Smooth muscle cell of the brain vasculature (primary cell): Measurements from ENCODE around the gene USB1.

Source experiments
- DNase-seq: peaks from one replicate; pipeline ENCODE4 v3.0.0-alpha.2; 2012; ENCODE audit warnings: low read depth, low spot score

USB1 gene

DNA sequence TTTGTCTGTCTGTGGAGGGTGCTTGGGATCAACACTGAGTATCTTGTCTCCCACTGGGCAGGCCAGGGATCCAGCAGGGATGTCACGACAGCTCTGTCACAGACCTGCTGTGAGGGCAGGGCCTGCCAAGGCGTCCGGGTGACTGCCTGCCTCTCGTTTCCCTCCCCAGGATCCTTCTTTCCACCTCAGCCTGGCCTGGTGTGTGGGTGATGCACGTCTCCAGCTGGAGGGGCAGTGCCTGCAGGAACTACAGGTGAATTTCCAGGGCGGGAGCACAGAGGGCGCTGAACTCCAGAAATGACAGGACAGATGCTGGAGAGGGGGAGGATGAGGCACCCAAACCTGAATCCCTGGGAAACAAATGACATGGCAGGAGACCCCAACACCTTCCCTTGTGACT is 17.6 kb downstream of the USB1 start:
- DNase-seq: no peak

DNA sequence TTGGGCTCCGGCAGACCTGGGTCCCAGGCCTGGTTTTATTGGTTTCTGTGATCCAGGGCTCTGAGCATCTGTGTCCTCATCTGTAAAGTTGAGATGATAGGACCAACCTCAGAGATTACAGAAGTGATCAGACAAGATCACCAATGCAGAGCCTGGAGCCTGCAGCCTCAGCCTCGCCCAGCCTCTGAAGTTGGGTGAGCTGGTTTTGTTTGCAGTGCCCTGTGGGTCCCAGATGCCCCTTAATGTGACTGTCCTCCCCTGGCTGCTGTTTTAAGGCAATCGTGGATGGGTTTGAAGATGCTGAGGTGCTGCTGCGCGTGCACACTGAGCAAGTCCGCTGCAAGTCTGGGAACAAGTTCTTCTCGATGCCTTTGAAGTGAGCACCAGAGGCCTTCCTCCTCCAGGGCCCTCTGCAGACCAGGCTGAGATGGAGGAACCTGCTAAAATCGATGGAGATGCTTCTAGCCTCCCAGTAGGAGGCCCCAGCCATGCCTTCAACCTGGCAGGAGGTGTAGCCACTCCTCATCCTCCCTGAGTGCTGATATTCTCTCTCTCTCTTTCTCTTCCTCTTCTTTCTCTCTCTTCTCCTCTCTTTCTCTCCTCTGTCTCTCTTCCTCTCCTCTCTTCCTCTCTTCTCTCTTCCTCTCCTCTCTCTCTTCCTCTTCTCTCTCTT is 18.8 kb downstream of the USB1 start:
- no peak for DNase-seq

DNA sequence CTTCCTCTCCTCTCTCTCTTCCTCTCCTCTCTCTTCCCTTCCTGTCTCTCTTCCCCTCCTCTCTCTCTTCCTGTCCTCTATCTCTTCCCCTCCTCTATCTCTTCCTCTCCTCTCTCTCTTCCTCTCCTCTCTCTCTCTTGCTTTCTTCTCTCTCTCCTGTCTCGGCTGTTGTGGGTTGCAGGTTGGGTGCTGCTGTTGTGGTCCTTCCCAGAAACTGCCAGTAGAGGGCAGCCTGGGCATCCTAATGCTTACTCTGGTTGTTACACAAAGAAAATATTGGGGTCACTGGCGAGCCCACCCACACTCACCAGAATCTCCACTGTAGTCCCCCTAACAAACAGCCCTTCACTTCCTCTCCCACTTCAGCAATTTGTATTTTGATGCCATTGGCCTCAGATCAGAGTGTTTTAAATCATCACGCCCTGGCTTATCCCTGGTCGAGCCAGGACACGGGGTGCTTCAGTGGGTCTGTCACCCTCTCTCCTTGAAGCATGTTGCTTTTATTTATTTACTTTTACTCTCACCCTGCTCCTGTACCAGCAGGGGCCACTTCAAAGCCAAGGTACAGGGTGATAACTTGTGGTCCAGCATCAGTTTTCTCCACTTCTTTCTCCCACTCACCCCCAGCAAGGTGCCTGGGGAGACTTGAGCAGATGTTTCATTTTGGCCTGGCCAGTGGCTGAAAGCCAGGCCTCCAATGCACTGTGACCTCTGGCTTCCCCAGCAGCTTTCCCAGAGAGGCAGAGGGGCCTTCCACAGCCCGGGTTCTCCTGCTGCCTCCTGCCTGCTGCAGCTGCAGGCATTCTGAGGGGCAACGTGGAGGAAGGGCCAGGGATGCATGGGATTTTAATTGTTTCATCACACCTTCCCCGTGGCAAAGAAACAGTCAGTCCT is 19.7 kb downstream of the USB1 start:
- DNase-seq: peak; percentile 43

DNA sequence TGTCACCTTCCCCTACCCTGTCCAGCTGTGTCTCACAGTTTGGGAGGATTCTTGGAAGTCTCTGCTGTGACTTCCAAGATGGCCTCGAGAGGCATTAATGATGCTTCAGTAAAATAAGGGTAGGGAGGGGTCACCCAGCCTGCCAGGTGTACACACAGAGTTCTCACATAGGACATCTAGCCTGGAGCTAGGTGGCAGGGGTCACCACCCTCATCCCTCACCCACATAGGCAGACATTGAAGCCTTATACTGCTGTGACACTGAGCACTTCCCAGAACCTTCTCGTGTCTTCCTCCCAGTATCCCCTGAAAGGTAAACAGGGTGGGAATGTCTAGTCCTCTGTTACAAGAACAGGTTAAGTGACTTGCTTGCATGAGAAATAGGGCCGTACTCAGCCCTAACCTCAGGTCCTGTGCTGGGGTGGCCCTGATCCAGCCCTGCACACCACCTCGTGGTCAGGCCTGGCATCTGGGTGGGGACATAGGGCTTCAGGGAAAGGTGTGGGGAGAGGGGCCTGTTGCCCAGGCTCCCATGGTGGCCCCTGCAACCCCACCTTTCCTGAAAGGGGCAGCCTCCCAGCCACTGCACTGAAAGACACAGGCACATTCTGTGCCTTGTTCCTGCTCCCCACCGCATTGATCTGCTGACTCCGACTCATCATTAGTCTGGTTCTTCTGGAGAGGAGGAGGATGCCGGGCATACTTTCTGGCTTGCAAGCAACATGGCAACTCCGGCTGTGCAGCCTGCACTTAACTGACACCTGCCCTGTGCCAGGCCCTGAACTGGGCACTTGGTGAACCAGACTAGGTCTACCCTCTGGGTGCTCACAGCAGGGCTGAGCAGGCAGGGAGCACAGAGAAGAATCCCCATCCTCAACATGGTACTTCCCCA is 20.7 kb downstream of the USB1 start:
- no peak for DNase-seq

- peak; percentile 45 for DNase-seq
These were observed 21.6 kb downstream of the USB1 start for GRCh38 chr16:58022601-58023371.

DNA sequence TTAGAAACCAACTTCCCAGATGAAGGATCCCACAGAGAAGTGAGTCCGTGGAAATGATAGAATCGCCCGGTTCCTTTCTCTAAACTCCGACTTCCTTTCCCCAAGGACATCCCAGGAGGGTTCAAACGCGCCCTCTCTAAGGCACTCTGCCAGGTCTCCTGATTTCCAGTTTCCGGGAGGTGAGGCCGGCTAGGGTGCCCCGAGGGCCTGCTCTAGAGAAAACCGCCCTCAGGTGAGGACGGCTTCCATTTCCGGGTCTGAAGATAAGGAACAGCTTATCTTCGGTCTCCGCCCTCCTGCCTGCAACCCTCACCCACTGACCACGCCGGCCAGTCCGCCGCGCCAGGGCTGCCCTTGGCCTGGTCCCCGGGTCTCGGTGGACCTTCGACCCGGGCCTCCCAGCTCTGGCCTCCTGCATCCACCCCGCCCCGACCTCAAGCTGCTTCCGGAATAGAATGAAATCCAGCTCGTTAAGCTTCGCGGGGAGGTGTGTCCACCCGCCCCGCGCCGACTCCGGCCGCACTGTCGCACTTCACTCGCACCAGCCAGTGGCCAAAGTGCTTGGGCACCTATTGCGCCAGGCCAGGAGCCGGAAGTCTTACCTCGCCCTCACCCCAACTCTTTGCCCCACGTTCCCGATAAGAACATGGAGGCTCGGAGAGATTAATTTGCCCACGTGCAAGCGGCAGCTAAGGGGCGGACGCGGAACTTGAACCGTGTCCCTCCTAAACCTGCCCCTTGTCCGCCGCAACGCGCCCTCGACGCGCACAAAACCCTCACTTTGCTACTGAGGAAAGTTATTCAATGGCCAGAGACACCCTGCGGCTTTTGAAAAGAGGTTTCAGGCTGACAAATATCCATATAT is 23.5 kb downstream of the USB1 start:
- no peak for DNase-seq

DNA sequence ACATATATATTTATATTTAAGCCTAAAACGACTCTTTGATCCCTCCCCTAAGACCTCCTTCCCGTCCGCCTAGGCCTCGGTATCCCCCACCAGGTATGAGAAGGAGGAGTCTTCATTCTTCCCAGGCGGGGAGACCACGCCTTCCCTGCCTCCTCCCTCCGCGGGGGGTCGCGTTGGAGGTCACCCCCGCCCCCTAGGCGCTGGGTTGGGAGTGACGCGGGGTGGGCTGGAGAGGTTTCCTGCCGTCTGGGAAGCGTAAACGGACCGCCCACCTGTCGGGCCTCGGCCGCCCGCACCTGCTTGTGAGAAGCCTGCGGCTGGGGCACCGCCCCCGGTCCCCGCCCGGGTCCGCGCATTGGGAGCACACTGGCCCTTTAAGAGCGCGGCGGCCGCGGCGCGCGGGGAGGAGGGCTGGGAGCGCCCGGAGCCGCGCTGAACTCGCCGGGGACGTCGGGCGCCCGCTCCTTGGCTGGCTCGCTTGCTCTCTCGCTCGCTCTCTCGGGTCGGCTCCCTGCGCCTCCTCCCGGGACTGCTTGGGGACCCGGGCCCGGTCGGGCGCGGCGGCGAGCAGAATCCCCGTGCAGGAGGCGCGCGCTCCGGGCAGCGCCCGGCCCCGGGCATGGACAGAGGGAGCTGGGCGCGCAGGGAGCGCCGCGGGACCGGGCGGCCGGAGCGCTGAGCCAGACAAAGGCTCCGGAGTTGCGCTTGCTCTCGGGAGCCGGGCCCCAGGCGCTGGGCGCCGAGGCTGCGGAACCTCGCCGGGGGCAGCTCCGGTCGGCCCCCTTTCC is 24.3 kb downstream of the USB1 start, which contains the start of gene MMP15:
Gene MMP15, plus strand, starts transcription at position 404 of the 788 bp plus-strand sequence. CDS start 597 bp downstream, outside the sequence.
- no peak for DNase-seq

- no peak for DNase-seq
These were observed 25.0 kb downstream of the USB1 start for GRCh38 chr16:58026139-58026704.

DNA sequence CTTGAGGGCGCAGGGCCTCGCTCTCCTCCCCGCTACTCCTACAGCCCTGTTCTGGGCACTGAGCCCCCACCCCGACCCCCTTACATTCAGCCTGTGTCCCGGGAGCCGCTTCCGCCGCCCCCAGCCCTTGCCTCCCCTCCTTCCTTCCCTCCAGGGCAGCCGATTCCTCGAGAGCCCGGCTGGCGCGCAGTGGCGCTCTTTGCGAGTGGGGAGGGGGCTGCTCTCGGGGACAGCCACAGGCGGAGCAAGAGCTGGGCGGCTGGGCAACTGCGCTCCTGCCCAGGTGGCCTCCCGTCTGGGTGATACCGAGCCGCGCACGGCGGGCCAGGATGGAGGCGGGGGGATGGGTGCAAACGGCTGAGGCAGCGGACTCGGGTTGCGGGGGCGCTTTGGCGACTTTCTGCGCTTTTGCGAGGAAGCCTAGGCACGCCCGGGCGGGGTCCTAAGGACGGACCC is 25.5 kb downstream of the USB1 start:
- DNase-seq: no peak

DNA sequence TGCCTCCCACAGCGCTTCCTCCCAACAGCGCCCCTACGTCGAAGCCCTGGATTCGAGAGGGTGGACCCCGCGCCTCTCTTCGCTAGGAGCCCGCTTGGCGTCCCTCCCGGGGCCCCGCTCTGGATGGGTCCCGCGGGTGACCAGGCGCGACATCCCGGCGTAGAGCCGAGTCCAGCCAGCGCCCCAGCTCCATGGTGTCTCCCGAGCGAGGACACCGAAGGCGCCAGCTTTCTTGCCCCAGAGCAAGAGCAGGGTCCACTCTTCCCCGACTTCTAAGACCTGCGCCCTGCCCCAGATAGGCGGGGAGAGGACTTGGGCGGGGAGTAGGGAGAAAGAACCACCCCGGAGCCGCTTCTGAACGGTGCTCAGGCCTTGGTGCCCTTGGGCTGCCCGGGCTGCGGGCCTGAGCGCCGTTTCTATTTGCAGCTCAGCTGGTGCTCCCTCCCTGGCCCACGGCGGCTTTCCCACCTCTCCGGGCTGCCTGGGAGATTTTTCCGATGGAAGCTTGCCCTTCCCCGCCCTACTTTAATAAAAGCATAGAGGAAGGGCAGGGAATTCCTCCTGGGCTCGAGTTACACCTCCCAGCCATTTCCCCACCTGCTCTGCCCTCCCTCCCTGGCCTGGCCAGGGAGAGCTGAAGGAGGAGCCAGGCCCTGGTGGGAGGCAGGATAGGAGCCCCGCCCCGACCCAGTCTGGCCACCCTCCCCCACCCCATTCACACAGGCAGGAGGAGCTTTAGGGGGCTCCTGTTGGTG is 26.1 kb downstream of the USB1 start:
- no peak for DNase-seq

- no peak for DNase-seq
These were observed 26.8 kb downstream of the USB1 start for GRCh38 chr16:58027916-58028455.

GRCh38 chr16:58028541-58029070 is 27.4 kb downstream of the USB1 start:
- no peak for DNase-seq

GRCh38 chr16:58029410-58029809 is 28.2 kb downstream of the USB1 start:
- DNase-seq: no peak

DNA sequence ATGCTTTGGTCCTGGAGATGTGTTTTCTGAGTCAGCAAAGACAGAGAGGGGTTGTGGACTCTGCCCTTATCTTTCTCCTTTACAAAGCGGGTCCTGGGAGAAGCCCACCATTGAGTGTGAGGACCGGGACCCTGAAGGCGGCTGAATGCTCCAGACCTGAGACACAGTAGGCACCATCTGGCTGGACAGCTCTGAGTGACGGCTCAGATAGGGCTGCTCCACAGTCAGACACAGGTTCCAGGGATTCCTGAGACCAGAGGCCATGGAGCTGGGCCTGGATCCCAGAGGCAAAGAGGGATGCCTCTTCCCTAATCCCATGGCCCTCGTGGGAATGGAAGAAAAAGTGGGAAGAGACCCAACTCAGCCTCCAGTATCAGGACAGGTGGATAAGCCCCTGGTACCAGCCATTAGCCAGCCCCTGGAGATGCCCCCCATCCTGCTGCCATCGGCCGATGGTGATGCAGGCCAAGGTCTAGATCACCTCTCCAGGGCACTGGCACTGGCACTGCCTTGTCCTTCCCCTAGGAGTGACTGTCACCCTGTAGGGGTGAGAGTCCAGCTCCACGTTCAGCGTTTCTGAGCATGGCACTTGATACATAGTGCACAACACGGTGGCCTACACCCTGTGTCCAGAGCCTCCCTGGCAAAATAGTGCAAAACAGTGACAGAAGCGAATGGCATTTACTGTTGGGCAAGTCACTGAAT is 29.1 kb downstream of the USB1 start:
- no peak for DNase-seq

- no peak for DNase-seq
These were observed 30.0 kb downstream of the USB1 start for GRCh38 chr16:58031016-58031800.

- DNase-seq: no peak
These were observed 31.6 kb downstream of the USB1 start for GRCh38 chr16:58032710-58033293.
